ENCODE measurements around the gene GPR150.
A peak's percentile ranks its signal among the peaks of the same experiment; 100 is the strongest.

Gene GPR150

GRCh38 chr5:95646569-95647431 lies 26.9 kb downstream of the GPR150 start, which contains the start of gene RFESD (continued):
- TF ChIP-seq, protein P1, sequence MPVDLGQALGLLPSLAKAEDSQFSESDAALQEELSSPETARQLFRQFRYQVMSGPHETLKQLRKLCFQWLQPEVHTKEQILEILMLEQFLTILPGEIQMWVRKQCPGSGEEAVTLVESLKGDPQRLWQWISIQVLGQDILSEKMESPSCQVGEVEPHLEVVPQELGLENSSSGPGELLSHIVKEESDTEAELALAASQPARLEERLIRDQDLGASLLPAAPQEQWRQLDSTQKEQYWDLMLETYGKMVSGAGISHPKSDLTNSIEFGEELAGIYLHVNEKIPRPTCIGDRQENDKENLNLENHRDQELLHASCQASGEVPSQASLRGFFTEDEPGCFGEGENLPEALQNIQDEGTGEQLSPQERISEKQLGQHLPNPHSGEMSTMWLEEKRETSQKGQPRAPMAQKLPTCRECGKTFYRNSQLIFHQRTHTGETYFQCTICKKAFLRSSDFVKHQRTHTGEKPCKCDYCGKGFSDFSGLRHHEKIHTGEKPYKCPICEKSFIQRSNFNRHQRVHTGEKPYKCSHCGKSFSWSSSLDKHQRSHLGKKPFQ (tag by site-specific recombination; IDR thresholded peaks at IDR 0.05), result no peak
- peak; percentile 52; the same call in 1 of the 2 replicates for TF ChIP-seq ZNF394 (tag by site-specific recombination; IDR thresholded peaks at IDR 0.05; ENCODE audit: borderline replicate concordance)
- TF ChIP-seq ZNF157 (tag by site-specific recombination; IDR thresholded peaks at IDR 0.05), result no peak

- ChIA-PET CTCF (interaction anchor here (0.7 to 7.4 kb wide), 7 partner anchors 14 to 1115 kb away, joined by 3 to 64 read pairs (median 7); no protein-coding TSS in a partner anchor), POLR2A (interaction anchor here (2.0 to 2.1 kb wide), 2 partner anchors 64 to 83 kb away, joined by 6 to 34 read pairs; partner anchors contain the start of gene RHOBTB3)
Measured at GRCh38 chr5:95647886-95648860, 28.3 kb downstream of the GPR150 start.

GRCh38 chr5:95649274-95649673 lies 29.4 kb downstream of the GPR150 start:
- ChIA-PET POLR2A (no interaction called here), CTCF (interaction anchor here (6.8 to 7.4 kb wide), 2 partner anchors 15 to 199 kb away, joined by 44 to 64 read pairs; no protein-coding TSS in a partner anchor)
- H3K27ac ChIP-seq (ENCODE audit: extremely low read depth, low read depth, low read length), result no peak overlapping the region
- no peak overlapping the region for H3K4me3 ChIP-seq (ENCODE audit: low read depth, low read length)
- H3K36me3 ChIP-seq (ENCODE audit: control insufficient read depth in 2 of 2, insufficient read depth in 1 of 2, low read length in 2 of 2), result peaks cover 0 to 8% of the 10 kb centered on the region in 2 experiments; a peak in 1 of 3 replicates
- peaks cover 5% of the 10 kb centered on the region; the same call in 1 of the 2 replicates for H3K4me1 ChIP-seq (ENCODE audit: control insufficient read depth, insufficient read depth, low read length)
- TF ChIP-seq ZNF155 (tag by site-specific recombination; IDR thresholded peaks at IDR 0.05) (no peak), ZNF146 (tag by site-specific recombination; IDR thresholded peaks at IDR 0.05) (peak; percentile 27; the same call in 1 of the 2 replicates)
- TF ChIP-seq, protein P2, sequence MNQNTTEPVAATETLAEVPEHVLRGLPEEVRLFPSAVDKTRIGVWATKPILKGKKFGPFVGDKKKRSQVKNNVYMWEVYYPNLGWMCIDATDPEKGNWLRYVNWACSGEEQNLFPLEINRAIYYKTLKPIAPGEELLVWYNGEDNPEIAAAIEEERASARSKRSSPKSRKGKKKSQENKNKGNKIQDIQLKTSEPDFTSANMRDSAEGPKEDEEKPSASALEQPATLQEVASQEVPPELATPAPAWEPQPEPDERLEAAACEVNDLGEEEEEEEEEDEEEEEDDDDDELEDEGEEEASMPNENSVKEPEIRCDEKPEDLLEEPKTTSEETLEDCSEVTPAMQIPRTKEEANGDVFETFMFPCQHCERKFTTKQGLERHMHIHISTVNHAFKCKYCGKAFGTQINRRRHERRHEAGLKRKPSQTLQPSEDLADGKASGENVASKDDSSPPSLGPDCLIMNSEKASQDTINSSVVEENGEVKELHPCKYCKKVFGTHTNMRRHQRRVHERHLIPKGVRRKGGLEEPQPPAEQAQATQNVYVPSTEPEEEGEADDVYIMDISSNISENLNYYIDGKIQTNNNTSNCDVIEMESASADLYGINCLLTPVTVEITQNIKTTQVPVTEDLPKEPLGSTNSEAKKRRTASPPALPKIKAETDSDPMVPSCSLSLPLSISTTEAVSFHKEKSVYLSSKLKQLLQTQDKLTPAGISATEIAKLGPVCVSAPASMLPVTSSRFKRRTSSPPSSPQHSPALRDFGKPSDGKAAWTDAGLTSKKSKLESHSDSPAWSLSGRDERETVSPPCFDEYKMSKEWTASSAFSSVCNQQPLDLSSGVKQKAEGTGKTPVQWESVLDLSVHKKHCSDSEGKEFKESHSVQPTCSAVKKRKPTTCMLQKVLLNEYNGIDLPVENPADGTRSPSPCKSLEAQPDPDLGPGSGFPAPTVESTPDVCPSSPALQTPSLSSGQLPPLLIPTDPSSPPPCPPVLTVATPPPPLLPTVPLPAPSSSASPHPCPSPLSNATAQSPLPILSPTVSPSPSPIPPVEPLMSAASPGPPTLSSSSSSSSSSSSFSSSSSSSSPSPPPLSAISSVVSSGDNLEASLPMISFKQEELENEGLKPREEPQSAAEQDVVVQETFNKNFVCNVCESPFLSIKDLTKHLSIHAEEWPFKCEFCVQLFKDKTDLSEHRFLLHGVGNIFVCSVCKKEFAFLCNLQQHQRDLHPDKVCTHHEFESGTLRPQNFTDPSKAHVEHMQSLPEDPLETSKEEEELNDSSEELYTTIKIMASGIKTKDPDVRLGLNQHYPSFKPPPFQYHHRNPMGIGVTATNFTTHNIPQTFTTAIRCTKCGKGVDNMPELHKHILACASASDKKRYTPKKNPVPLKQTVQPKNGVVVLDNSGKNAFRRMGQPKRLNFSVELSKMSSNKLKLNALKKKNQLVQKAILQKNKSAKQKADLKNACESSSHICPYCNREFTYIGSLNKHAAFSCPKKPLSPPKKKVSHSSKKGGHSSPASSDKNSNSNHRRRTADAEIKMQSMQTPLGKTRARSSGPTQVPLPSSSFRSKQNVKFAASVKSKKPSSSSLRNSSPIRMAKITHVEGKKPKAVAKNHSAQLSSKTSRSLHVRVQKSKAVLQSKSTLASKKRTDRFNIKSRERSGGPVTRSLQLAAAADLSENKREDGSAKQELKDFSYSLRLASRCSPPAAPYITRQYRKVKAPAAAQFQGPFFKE (tag by site-specific recombination; IDR thresholded peaks at IDR 0.05; ENCODE audit: borderline replicate concordance), result no peak
- no peaks in the 10 kb centered on the region for H3K9me3 ChIP-seq (ENCODE audit: control insufficient read depth, insufficient read depth, low read depth, low read length)

More at GRCh38 chr5:95647886-95648860, 28.3 kb downstream of the GPR150 start:
- Histone ChIP-seq H3K27ac (ENCODE audit: extremely low read depth, low read depth, low read length) (no peak overlapping the region), H3K36me3 (ENCODE audit: control insufficient read depth in 2 of 2, insufficient read depth in 1 of 2, low read length in 2 of 2) (peaks cover 0 to 6% of the 10 kb centered on the region in 2 experiments; a peak in 1 of 3 replicates), H3K4me1 (ENCODE audit: control insufficient read depth, insufficient read depth, low read length) (peaks cover 5% of the 10 kb centered on the region; the same call in 1 of the 2 replicates), H3K9me3 (ENCODE audit: control insufficient read depth, insufficient read depth, low read depth, low read length) (no peaks in the 10 kb centered on the region), H3K4me3 (ENCODE audit: low read depth, low read length) (no peak overlapping the region)
- TF ChIP-seq PRDM1 (tag by site-specific recombination; IDR thresholded peaks at IDR 0.05) (0 out of 2 replicates have a peak, but pooled peaks have one; percentile 29), ZNF302 (tag by site-specific recombination; IDR thresholded peaks at IDR 0.05; ENCODE audit: low read depth) (no peak)

All from HEK293 (cell line).